GM23338 (cell line): Measurements from ENCODE around the gene TMEM63A. TPM values are rescaled to one million over a fixed set of nuclear protein-coding genes. Genes with fewer than 3 reads are reported as not detected.

Source experiments
- ATAC-seq: fragments of 200-7000 bp; cut with Tn5 transposase; 3 replicates; pipeline ENCODE4 v1.9.1; 2020
- DNase-seq: peaks from one replicate; pipeline ENCODE4 v3.0.0-alpha.2; 2015; ENCODE audit warnings: low spot score
- H2AFZ ChIP-seq: fragments of 200-600 bp; sonication (generic); 2 replicates; pipeline ENCODE4 v1.8.0; 2016; ENCODE audit warnings: antibody characterized with exemption, mild to moderate bottlenecking, moderate library complexity
- H3F3A ChIP-seq: fragments of 200-600 bp; sonication (generic); replicated peaks from 2 replicates; pipeline ENCODE4 v1.8.0; 2017; ENCODE audit warnings: antibody characterized with exemption, mixed run types, low read depth
- H3K27ac ChIP-seq: fragments of 200-600 bp; sonication (generic); 2 replicates; pipeline ENCODE4 v1.6.1; 2016; ENCODE audit warnings: low read depth
- H3K27me3 ChIP-seq: fragments of 200-600 bp; sonication (generic); 2 replicates; pipeline ENCODE4 v1.8.0; 2016; ENCODE audit warnings: mild to moderate bottlenecking, mixed run types, moderate library complexity; ENCODE audit not compliant: insufficient read depth
- H3K36me3 ChIP-seq: fragments of 200-600 bp; sonication (generic); 2 replicates; pipeline ENCODE4 v1.8.0; 2016; ENCODE audit warnings: mild to moderate bottlenecking; ENCODE audit not compliant: insufficient read depth
- H3K4me1 ChIP-seq: fragments of 200-600 bp; sonication (generic); 2 replicates; pipeline ENCODE4 v1.8.0; 2016; ENCODE audit warnings: mild to moderate bottlenecking, moderate library complexity; ENCODE audit not compliant: insufficient read depth
- H3K4me2 ChIP-seq: fragments of 200-600 bp; sonication (generic); 2 replicates; pipeline ENCODE4 v1.7.1; 2017; ENCODE audit warnings: mixed run types
- H3K4me3 ChIP-seq: fragments of 200-600 bp; sonication (generic); 2 replicates; pipeline ENCODE4 v1.6.1; 2016; ENCODE audit warnings: mixed run types
- H3K79me2 ChIP-seq: fragments of 200-600 bp; sonication (generic); replicated peaks from 2 replicates; pipeline ENCODE4 v1.8.0; 2017; ENCODE audit warnings: mild to moderate bottlenecking; ENCODE audit not compliant: insufficient read depth
- H3K9me2 ChIP-seq: fragments of 200-600 bp; sonication (generic); 2 replicates; pipeline ENCODE4 v1.8.0; 2017; ENCODE audit not compliant: insufficient read depth
- H4K20me1 ChIP-seq: fragments of 200-600 bp; sonication (generic); replicated peaks from 2 replicates; pipeline ENCODE4 v1.8.0; 2017; ENCODE audit warnings: mild to moderate bottlenecking; ENCODE audit not compliant: insufficient read depth
- H3K27ac Mint-ChIP-seq: 2 replicates; pipeline ENCODE4 v1.8.0; 2020; ENCODE audit warnings: inconsistent platforms, mild to moderate bottlenecking, moderate library complexity, mixed read lengths
- H3K27me3 Mint-ChIP-seq: 3 replicates; pipeline ENCODE4 v1.8.0; 2022; ENCODE audit warnings: low read depth, mild to moderate bottlenecking, moderate library complexity, mixed read lengths, inconsistent platforms; ENCODE audit not compliant: insufficient read depth, poor library complexity
- H3K36me3 Mint-ChIP-seq: 3 replicates; pipeline ENCODE4 v1.8.0; 2021; ENCODE audit warnings: low read depth, mild to moderate bottlenecking, inconsistent platforms, moderate library complexity, mixed read lengths
- H3K4me1 Mint-ChIP-seq: 3 replicates; pipeline ENCODE4 v1.8.0; 2020; ENCODE audit warnings: mild to moderate bottlenecking, inconsistent platforms, mixed read lengths
- H3K4me3 Mint-ChIP-seq: 3 replicates; pipeline ENCODE4 v1.8.0; 2021; ENCODE audit warnings: moderate library complexity, mild to moderate bottlenecking, inconsistent platforms, mixed read lengths
- H3K9me3 Mint-ChIP-seq: 3 replicates; pipeline ENCODE4 v1.8.0; 2020; ENCODE audit warnings: moderate library complexity, mild to moderate bottlenecking, inconsistent platforms, mixed read lengths
- CREB1 ChIP-seq: fragments of 250-450 bp; sonication (Bioruptor Pico); IDR thresholded peaks from 2 replicates; pipeline ENCODE4 v1.5.0; 2020; ENCODE audit warnings: low read depth, mild to moderate bottlenecking, moderate library complexity
- EZH2phosphoT487 ChIP-seq: fragments of 200-600 bp; sonication (generic); IDR thresholded peaks from one replicate; pipeline ENCODE4 v1.8.1; 2018; ENCODE audit warnings: antibody characterized with exemption; ENCODE audit not compliant: unreplicated experiment
- JUNB ChIP-seq: IDR thresholded peaks from one replicate; pipeline ENCODE4 v1.6.1; 2016; ENCODE audit warnings: antibody characterized with exemption; ENCODE audit not compliant: unreplicated experiment
- NANOG ChIP-seq: IDR thresholded peaks from 2 replicates; pipeline ENCODE4 v1.6.1; 2016; ENCODE audit warnings: antibody characterized with exemption, borderline replicate concordance
- POLR2AphosphoS5 ChIP-seq: IDR thresholded peaks from 2 replicates; pipeline ENCODE4 v1.6.1; 2016; ENCODE audit warnings: antibody characterized with exemption, low read depth
- STAT1 ChIP-seq: IDR thresholded peaks from one replicate; pipeline ENCODE4 v1.6.1; 2016; ENCODE audit warnings: antibody characterized with exemption; ENCODE audit not compliant: unreplicated experiment
- ZNF114 ChIP-seq: fragments of 250-450 bp; sonication (Bioruptor Pico); IDR thresholded peaks from 2 replicates; pipeline ENCODE4 v1.5.0; 2020; ENCODE audit warnings: mild to moderate bottlenecking, moderate library complexity
- ZNF331 ChIP-seq: fragments of 250-450 bp; sonication (Bioruptor Pico); IDR thresholded peaks from 2 replicates; pipeline ENCODE4 v1.5.0; 2020; ENCODE audit warnings: low read depth, mild to moderate bottlenecking, moderate library complexity
- polyA plus RNA-seq: library from polyadenylated mRNA; unstranded; fragments of >200 nt; fragmentation: Nextera tagmentation; extraction: Ambion mirVana; gene quantifications from 2 replicates; pipeline ENCODE4 v1.2.1, GENCODE V29; 2016
- total RNA-seq: library from RNA; depleted of rRNA; stranded (reverse); fragments of >200 nt; shearing (Covaris generic); gene quantifications from 2 replicates; pipeline ENCODE4 v1.2.3, GENCODE V29; 2014
- TF ChIP-seq, protein P1 (sequence below): fragments of 250-450 bp; sonication (Bioruptor Pico); IDR thresholded peaks from 2 replicates; pipeline ENCODE4 v1.5.0; 2020; ENCODE audit warnings: mild to moderate bottlenecking, moderate library complexity
- TF ChIP-seq, protein P2 (sequence below): IDR thresholded peaks from 2 replicates; pipeline ENCODE4 v1.6.1; 2016; ENCODE audit warnings: antibody characterized with exemption

TMEM63A gene
- total and polyA plus RNA-seq, 2 experiments from 2014 or later, result 31.7 to 76.9 TPM

DNA sequence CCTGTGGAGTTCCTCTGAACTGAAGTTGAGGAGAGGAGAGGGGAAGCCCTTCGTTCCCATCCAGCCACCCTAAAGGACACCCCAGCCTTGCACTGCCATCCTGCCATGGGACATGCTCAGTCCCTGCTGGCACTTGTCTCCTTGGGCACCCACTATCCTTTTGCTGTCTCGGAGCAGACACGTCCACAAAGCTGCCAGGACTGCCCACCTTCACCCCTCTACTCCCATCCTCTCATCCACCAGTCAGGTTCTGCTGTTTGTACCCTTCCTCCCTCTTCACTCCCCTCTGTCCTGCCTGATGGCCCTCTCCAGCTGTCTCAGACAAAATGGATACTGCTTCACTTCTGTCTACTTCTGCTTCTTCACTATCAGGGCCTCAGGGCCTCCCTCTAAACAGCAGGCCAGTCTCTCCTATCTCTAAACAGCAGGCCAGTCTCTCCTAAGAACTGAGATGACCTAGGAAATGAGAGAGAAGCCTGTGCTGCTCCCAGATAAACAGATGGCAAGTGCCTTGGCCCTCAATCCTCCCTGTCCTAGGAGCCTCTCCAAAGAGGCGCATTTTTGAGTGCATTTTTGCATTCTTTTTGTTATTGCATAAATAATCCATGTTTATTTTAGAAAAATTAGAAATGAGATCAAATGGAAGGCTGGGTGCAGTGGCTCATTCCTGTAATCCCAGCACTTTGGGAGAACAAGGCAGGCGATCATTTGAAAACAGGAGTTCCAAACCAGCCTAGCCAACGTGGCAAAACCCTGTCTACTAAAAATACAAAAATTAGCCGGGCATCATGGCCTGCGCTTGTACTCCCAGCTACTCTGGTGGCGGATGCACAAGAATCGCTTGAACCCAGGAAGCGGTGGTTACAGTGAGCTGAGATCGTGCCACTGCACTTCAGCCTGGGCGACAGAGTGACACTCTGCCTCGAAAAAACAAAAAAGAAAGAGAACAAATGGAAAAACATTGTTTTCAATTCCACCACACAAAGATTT is 46.3 kb upstream of the TMEM63A start:
- Histone ChIP-seq H3F3A (peaks cover 3% of the 10 kb centered on the region; the same call in 1 of the 2 replicates), H4K20me1 (no peaks in the 10 kb centered on the region), H3K27ac (no peak overlapping the region), H3K4me2 (no peak overlapping the region), H3K79me2 (peaks cover 4% of the 10 kb centered on the region), H3K4me3 (no peak overlapping the region), H2AFZ (peak overlapping the region; percentile 76), H3K9me2 (no peaks in the 10 kb centered on the region), H3K4me1 (peaks cover 14% of the 10 kb centered on the region), H3K36me3 (no peaks in the 10 kb centered on the region), H3K27me3 (no peaks in the 10 kb centered on the region)
- H3K27me3 Mint-ChIP-seq, result peaks cover 11% of the 10 kb centered on the region
- H3K4me1 Mint-ChIP-seq, result peaks cover 13% of the 10 kb centered on the region; the same call in 2 of the 3 replicates
- DNase-seq (no peak), ATAC-seq (no peak)
- no peaks in the 10 kb centered on the region for H3K9me3 Mint-ChIP-seq
- 0 out of 3 replicates have a peak, but pooled peaks cover under 1% of the 10 kb centered on the region for H3K36me3 Mint-ChIP-seq
- TF ChIP-seq POLR2AphosphoS5, result no peak
- no peak for TF ChIP-seq NANOG
- TF ChIP-seq, protein P1, sequence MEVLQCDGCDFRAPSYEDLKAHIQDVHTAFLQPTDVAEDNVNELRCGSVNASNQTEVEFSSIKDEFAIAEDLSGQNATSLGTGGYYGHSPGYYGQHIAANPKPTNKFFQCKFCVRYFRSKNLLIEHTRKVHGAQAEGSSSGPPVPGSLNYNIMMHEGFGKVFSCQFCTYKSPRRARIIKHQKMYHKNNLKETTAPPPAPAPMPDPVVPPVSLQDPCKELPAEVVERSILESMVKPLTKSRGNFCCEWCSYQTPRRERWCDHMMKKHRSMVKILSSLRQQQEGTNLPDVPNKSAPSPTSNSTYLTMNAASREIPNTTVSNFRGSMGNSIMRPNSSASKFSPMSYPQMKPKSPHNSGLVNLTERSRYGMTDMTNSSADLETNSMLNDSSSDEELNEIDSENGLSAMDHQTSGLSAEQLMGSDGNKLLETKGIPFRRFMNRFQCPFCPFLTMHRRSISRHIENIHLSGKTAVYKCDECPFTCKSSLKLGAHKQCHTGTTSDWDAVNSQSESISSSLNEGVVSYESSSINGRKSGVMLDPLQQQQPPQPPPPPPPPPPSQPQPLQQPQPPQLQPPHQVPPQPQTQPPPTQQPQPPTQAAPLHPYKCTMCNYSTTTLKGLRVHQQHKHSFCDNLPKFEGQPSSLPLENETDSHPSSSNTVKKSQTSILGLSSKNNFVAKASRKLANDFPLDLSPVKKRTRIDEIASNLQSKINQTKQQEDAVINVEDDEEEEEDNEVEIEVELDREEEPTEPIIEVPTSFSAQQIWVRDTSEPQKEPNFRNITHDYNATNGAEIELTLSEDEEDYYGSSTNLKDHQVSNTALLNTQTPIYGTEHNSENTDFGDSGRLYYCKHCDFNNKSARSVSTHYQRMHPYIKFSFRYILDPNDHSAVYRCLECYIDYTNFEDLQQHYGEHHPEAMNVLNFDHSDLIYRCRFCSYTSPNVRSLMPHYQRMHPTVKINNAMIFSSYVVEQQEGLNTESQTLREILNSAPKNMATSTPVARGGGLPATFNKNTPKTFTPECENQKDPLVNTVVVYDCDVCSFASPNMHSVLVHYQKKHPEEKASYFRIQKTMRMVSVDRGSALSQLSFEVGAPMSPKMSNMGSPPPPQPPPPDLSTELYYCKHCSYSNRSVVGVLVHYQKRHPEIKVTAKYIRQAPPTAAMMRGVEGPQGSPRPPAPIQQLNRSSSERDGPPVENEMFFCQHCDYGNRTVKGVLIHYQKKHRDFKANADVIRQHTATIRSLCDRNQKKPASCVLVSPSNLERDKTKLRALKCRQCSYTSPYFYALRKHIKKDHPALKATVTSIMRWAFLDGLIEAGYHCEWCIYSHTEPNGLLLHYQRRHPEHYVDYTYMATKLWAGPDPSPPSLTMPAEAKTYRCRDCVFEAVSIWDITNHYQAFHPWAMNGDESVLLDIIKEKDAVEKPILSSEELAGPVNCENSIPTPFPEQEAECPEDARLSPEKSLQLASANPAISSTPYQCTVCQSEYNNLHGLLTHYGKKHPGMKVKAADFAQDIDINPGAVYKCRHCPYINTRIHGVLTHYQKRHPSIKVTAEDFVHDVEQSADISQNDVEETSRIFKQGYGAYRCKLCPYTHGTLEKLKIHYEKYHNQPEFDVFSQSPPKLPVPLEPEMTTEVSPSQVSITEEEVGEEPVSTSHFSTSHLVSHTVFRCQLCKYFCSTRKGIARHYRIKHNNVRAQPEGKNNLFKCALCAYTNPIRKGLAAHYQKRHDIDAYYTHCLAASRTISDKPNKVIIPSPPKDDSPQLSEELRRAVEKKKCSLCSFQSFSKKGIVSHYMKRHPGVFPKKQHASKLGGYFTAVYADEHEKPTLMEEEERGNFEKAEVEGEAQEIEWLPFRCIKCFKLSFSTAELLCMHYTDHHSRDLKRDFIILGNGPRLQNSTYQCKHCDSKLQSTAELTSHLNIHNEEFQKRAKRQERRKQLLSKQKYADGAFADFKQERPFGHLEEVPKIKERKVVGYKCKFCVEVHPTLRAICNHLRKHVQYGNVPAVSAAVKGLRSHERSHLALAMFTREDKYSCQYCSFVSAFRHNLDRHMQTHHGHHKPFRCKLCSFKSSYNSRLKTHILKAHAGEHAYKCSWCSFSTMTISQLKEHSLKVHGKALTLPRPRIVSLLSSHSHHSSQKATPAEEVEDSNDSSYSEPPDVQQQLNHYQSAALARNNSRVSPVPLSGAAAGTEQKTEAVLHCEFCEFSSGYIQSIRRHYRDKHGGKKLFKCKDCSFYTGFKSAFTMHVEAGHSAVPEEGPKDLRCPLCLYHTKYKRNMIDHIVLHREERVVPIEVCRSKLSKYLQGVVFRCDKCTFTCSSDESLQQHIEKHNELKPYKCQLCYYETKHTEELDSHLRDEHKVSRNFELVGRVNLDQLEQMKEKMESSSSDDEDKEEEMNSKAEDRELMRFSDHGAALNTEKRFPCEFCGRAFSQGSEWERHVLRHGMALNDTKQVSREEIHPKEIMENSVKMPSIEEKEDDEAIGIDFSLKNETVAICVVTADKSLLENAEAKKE, result no peak
- TF ChIP-seq ZNF331 (CRISPR knock-in tag), result no peak
- TF ChIP-seq EZH2phosphoT487, result no peak
- TF ChIP-seq ZNF114 (CRISPR knock-in tag), result no peak
- no peak for TF ChIP-seq JUNB
- TF ChIP-seq STAT1, result no peak
- TF ChIP-seq, protein P2, sequence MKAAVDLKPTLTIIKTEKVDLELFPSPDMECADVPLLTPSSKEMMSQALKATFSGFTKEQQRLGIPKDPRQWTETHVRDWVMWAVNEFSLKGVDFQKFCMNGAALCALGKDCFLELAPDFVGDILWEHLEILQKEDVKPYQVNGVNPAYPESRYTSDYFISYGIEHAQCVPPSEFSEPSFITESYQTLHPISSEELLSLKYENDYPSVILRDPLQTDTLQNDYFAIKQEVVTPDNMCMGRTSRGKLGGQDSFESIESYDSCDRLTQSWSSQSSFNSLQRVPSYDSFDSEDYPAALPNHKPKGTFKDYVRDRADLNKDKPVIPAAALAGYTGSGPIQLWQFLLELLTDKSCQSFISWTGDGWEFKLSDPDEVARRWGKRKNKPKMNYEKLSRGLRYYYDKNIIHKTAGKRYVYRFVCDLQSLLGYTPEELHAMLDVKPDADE, result no peak
- no peak for TF ChIP-seq CREB1 (CRISPR knock-in tag)
- H3K27ac Mint-ChIP-seq, result no peak overlapping the region
- no peak overlapping the region for H3K4me3 Mint-ChIP-seq
